ENCODE data around the gene KRT36. TPM values are rescaled to one million over a fixed set of nuclear protein-coding genes. Genes with fewer than 3 reads are reported as not detected.

Gene KRT36
- total and polyA plus RNA-seq, 10 of the 15 experiments (the other 5 are each of a cell fraction or from before 2014, with no cell fraction given), result not detected

DNA sequence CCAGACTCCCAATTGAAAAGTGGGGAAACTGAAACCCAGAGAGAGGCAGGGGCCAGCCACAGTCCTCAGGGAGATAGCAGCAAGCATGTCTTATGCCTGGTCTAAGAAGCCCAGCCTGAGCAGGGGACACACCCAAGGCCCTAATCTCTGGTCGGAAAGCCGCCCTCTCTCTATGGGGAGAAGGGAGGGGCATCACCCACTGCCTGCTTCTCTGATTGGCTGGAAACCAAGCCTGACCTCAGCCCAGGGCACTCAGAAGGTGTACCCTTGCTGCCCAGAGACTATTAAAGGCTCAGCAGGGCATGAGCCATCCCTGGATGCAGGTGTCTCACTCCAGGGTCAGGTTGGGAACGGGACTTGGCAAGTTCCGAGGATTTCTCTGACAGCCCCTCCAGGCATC, 21.4 kb upstream of the KRT36 start:
- H3K4me2 ChIP-seq (ENCODE audit: control insufficient read depth, insufficient read depth), result no peak overlapping the region
- BruUV-seq (replicated peaks), result no TSS peak
- no peaks in the 10 kb centered on the region for H4K20me1 ChIP-seq (ENCODE audit: control insufficient read depth, insufficient read depth)
- TF ChIP-seq CHD4 (IDR thresholded peaks at IDR 0.05) (no peak), PML (IDR thresholded peaks at IDR 0.05; ENCODE audit: low read length) (no peak), BACH1 (IDR thresholded peaks at IDR 0.05; ENCODE audit: borderline replicate concordance) (no peak), HDAC2 (IDR thresholded peaks at IDR 0.05) (no peak), RBBP5 (conservative IDR thresholded peaks at IDR 0.05) (no peak), ESRRA (IDR thresholded peaks at IDR 0.05; ENCODE audit: low read length) (no peak), GATAD2B (conservative IDR thresholded peaks at IDR 0.05; ENCODE audit: low read depth) (no peak), DPF2 (IDR thresholded peaks at IDR 0.05) (no peak), KDM1A (IDR thresholded peaks at IDR 0.05; ENCODE audit: borderline replicate concordance) (no peak)
- TF ChIP-seq, protein P1, sequence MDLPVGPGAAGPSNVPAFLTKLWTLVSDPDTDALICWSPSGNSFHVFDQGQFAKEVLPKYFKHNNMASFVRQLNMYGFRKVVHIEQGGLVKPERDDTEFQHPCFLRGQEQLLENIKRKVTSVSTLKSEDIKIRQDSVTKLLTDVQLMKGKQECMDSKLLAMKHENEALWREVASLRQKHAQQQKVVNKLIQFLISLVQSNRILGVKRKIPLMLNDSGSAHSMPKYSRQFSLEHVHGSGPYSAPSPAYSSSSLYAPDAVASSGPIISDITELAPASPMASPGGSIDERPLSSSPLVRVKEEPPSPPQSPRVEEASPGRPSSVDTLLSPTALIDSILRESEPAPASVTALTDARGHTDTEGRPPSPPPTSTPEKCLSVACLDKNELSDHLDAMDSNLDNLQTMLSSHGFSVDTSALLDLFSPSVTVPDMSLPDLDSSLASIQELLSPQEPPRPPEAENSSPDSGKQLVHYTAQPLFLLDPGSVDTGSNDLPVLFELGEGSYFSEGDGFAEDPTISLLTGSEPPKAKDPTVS (IDR thresholded peaks at IDR 0.05; ENCODE audit: low read depth, low read length), result no peak
- TF ChIP-seq, protein P2, sequence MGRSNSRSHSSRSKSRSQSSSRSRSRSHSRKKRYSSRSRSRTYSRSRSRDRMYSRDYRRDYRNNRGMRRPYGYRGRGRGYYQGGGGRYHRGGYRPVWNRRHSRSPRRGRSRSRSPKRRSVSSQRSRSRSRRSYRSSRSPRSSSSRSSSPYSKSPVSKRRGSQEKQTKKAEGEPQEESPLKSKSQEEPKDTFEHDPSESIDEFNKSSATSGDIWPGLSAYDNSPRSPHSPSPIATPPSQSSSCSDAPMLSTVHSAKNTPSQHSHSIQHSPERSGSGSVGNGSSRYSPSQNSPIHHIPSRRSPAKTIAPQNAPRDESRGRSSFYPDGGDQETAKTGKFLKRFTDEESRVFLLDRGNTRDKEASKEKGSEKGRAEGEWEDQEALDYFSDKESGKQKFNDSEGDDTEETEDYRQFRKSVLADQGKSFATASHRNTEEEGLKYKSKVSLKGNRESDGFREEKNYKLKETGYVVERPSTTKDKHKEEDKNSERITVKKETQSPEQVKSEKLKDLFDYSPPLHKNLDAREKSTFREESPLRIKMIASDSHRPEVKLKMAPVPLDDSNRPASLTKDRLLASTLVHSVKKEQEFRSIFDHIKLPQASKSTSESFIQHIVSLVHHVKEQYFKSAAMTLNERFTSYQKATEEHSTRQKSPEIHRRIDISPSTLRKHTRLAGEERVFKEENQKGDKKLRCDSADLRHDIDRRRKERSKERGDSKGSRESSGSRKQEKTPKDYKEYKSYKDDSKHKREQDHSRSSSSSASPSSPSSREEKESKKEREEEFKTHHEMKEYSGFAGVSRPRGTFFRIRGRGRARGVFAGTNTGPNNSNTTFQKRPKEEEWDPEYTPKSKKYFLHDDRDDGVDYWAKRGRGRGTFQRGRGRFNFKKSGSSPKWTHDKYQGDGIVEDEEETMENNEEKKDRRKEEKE (IDR thresholded peaks at IDR 0.05), result no peak
- H3K36me3 ChIP-seq (ENCODE audit: control insufficient read depth in 2 of 2, insufficient read depth in 2 of 2, low read length in 1 of 2), result no peaks in the 10 kb centered on the region
- CTCF ChIA-PET, result interaction anchor here (0.9 to 1.4 kb wide), 2 partner anchors 39 to 152 kb away, joined by 3 read pairs; no protein-coding TSS in a partner anchor
- H3K4me3 ChIP-seq, result no peak overlapping the region
- FAIRE-seq (no peak), ATAC-seq (no peak), DNase-seq (ENCODE audit: low read depth, low spot score) (no peak)
- SMC1A ChIA-PET (ENCODE audit: uncharacterized antibody, unreplicated experiment), result no interaction called here
- H3K27me3 ChIP-seq (replicated peaks in 1 of 2; ENCODE audit: control insufficient read depth in 2 of 2, insufficient read depth in 2 of 2, low read length in 1 of 2), result peaks cover 2 to 4% of the 10 kb centered on the region in 2 experiments; a peak in 2 of 4 replicates
- intact Hi-C loops (cut with micrococcal nuclease; ENCODE audit: unreplicated experiment) (no loop called here), in situ Hi-C loops (cut with MboI) (no loop called here)
- no peak overlapping the region for H2AFZ ChIP-seq (ENCODE audit: control insufficient read depth, low read depth, low read length)
- RAD21 ChIA-PET (ENCODE audit: unreplicated experiment), result no interaction called here
- no peak overlapping the region for H3K27ac ChIP-seq (ENCODE audit: control insufficient read depth, insufficient read depth)
- no peaks in the 10 kb centered on the region for H3K4me1 ChIP-seq (ENCODE audit: control insufficient read depth, insufficient read depth, low read length)
- WGBS (ENCODE audit: insufficient coverage, insufficient replicate concordance, low lambda C conversion rate, missing lambda C conversion rate), result 38% methylated on average over 4 of the region's 4 CpGs
- no peaks in the 10 kb centered on the region for H3K9me3 ChIP-seq (replicated peaks; ENCODE audit: control insufficient read depth, insufficient read depth, low read length)
- no peaks in the 10 kb centered on the region for H3K79me2 ChIP-seq (ENCODE audit: control insufficient read depth, insufficient read depth, low read length)
- POLR2A ChIA-PET, result no interaction called here
- no peak overlapping the region for H3K9ac ChIP-seq (ENCODE audit: control insufficient read depth, insufficient read depth, low read length)
